ENCODE results near the gene ZMYND19.
A peak's percentile ranks its signal among the peaks of the same experiment; 100 is the strongest.

ZMYND19 gene

GRCh38 chr9:137590469-137591383, at the start of gene ZMYND19:
Gene ZMYND19 (minus strand): TSS chr9:137590512. CDS start chr9:137590263, 249 bp downstream.
- no peak for TF ChIP-seq CTCF (IDR thresholded peaks at IDR 0.05; ENCODE audit: borderline replicate concordance, control extremely low read depth, extremely low read depth, insufficient read depth, missing control alignments)
- in situ Hi-C loops (cut with MboI; ENCODE audit: low sequenced_read_pairs, unreplicated experiment): no loop called here
- peak; percentile 100 for DNase-seq (ENCODE audit: low spot score)

- TF ChIP-seq CTCF (IDR thresholded peaks at IDR 0.05; ENCODE audit: borderline replicate concordance, control extremely low read depth, extremely low read depth, insufficient read depth, missing control alignments): no peak
- in situ Hi-C loops (cut with MboI; ENCODE audit: low sequenced_read_pairs, unreplicated experiment): no loop called here
- DNase-seq (ENCODE audit: low spot score): peak; percentile 73
Measured at GRCh38 chr9:137639303-137640051, 49.2 kb upstream of the ZMYND19 start.

GRCh38 chr9:137638680-137639079, 48.4 kb upstream of the ZMYND19 start:
- TF ChIP-seq CTCF (IDR thresholded peaks at IDR 0.05; ENCODE audit: borderline replicate concordance, control extremely low read depth, extremely low read depth, insufficient read depth, missing control alignments): no peak
- DNase-seq (ENCODE audit: low spot score): no peak
- in situ Hi-C loops (cut with MboI; ENCODE audit: low sequenced_read_pairs, unreplicated experiment): no loop called here

- no peak for TF ChIP-seq CTCF (IDR thresholded peaks at IDR 0.05; ENCODE audit: borderline replicate concordance, control extremely low read depth, extremely low read depth, insufficient read depth, missing control alignments)
- DNase-seq (ENCODE audit: low spot score): no peak
Measured at GRCh38 chr9:137634016-137634415, 43.7 kb upstream of the ZMYND19 start.

GRCh38 chr9:137632230-137633161, 42.2 kb upstream of the ZMYND19 start:
- no peak for DNase-seq (ENCODE audit: low spot score)
- in situ Hi-C loops (cut with MboI; ENCODE audit: low sequenced_read_pairs, unreplicated experiment): no loop called here
- no peak for TF ChIP-seq CTCF (IDR thresholded peaks at IDR 0.05; ENCODE audit: borderline replicate concordance, control extremely low read depth, extremely low read depth, insufficient read depth, missing control alignments)

More at GRCh38 chr9:137634016-137634415, 43.7 kb upstream of the ZMYND19 start:
- in situ Hi-C loops (cut with MboI; ENCODE audit: low sequenced_read_pairs, unreplicated experiment): no loop called here

All from GM13976 (cell line).